Measurements from ENCODE around the gene DNLZ.

Gene DNLZ

DNA sequence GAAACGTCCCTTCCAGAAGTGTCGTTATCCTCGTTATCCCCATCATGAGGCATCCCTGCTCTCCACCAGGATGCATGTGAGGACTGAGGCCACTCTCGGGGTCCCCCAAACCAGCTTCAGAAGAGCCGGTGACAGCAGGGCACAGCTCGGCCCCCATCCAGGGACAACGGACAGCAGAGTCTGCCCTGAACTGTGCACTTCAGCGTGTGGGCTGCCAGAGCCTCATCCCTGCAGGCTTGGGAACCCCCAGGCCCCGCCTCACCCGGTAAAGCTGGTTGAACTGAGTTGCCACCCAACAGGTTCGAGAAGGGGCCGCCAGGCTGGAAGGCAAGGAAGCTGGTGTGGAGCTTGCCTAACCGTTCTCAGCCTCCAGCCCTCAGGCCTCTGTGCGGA is 10.6 kb upstream of the DNLZ start:
- DNase-seq = no peak

DNA sequence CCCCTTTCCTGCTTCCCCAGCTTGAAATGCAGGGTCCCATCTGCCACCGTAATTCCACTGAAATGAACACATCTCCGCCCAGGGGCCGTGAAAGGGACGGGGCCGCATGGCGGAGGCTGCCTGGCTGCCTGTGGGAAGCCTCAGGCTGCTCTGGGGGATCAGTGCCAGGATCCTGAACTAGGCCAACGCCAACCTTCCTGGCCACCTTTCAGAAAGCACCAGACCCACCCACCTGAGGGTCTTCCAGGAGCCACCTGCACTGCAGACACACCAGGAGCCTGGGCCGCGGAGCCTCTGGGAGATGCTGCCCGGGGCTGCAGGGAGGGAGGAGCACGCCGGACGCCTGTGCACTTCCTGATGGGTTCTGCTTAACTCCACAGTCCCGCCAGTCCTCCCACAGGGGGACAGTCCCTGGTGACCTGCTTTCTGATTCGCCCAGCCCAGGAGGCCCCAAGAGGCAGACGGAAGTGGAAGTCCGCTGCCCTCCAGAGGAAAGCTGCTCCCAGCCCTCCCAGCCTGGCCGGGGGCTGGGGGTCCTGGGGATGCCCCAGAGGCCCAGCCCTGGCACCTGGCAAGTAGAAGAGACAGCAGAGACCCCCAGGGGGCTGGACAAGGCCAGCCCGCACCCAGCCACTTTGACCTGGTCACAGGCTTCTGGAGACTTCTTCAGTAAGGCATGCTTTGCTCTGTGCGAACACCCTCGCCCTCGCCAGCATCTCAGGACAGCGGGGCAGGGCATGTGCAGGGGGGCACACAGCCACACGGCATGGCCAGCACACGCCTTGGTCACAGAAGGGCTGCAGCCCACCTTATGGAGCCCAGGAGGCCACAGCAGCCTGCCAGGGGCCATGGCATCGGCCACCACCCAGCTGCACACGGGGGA is 10.0 kb upstream of the DNLZ start, which contains the start of gene CARD9:
CARD9 (minus strand) TSS at position 370 of the 883 bp plus-strand sequence. CDS start 1,591 bp downstream, outside the sequence.
- peak; percentile 8 for DNase-seq

DNA sequence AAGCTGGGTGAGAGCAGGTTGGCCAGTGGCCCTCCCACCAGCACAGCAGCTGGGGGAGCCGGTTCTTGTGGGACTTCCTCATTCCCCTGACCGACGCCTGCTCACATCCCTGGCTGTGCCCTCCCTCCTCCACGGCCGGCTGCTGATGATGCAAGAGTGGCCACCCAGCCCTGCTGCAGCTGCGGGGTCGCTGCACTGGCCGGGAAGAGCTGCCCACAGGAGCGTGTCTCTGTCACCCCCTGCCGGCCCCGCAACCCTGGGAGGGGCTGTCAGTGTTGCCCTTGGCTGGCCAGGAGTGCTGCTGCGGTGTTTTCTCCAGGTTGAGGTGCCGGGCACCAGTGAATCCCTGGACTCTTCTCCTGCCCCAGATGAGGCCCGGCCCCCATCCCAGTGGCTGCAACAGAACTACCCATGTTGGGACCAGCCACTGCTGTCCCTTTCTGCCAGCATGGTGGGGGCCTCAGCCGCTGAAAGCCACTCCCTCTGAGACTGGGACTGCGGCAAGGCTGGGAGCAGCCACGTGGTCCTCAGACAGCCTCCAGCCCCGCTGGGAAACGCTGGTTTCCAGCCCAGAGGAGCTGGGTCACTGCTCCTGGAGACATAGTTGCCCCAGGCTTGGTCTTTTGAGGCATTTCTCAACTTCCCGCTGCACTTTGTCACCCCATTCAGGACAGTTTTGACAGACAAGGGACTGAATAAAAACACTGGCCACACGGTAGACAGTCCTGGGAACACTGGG is 9.2 kb upstream of the DNLZ start:
- DNase-seq = no peak

DNA sequence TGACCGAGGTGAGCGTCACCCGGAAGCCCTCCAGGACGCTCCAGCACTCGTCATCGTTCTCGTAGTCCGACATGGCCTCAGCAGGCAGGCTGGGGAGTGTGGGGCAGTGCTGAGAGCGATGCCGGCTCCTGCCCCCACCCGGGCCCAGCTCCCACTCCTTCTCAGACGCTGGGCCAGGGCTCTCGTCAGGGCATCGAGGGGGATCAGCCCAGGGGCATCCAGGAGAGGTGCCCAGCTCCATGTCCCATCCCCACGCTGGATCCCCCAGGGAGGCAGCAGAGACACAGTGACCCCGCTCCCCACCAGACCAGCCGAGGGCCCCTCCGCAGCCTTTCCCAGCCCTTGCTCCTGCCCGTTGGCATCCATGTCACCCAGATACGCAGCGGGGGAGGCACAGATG is 8.5 kb upstream of the DNLZ start:
- no peak for DNase-seq

DNA sequence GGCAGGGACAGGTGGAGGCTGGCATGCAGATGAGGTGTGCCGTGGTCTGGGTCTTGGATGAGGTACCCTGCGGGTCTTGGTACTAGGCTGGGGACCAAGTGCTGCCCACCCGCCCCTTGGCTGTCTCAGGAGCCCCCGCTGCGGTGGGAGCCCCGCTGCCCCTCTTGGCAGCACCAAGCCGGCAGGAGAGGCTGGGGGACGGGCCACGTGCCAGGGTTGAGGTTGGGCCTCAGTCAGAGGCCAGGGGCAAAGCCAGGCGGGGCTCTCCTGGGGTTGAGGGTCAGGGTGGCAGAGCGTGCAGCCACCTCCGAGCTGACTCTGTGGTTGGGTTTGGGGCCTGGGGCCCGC is 8.0 kb upstream of the DNLZ start:
- DNase-seq = no peak

DNA sequence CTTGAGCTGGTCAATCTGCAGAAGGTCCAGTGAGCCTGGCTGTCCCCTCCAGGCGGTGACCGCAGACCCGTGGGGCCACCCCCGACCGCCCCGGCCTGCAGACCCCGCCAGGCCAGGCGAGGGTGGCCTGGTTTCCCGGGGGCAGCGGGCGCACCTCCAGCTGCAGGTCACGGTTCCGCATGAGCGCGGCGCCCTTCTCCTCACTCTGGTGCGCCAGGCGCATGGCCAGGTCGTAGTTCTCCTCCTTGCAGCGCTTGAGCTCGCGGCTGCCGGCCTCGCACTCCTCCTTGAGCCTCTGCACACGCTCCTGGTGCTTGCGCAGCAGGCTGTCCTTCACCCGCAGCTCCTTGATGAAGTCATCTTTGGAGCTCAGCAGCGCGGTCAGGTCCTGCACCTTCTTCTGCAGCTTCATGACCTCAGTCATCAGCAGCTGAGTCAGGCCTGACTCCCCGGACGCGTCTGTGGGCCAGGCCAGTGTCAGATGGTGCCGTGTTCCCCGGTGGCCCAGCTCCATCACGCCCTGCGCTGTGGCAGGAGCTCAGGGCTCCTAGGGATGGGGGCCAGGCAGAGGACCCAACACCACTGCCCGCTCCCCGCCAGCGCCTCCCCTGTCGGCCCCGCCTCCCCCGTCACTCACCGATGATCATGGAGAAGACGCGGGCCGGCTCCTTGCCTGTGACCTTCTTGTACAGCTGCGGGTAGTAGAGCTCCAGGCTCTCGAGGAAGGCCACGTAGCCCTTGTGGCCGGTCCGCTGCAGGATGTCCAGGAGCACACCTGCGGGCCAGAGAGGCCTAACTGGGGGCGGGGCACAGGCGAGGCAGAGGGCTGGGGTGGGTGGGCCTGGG is 7.4 kb upstream of the DNLZ start:
- DNase-seq = no peak

DNA sequence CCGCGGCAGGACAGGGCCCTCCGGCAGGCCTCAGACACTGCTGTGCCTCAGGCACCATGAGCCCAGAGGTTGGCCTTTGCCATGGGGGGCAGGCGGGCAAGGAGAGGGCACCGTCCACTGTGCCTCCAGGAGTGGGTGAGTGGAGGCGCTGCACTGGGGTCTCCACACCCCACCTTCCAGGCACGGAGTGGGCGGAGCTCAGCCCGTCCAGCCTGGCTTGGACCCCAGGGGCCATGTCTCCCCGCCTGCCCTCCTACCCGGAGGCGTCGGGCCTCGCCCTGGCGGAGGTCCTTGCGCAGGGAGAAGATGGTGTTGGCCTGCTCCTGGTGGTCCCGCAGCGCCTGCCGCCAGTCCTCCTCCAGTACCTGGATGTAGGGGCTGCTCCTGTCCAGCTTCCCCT is 6.5 kb upstream of the DNLZ start:
- DNase-seq = no peak

DNA sequence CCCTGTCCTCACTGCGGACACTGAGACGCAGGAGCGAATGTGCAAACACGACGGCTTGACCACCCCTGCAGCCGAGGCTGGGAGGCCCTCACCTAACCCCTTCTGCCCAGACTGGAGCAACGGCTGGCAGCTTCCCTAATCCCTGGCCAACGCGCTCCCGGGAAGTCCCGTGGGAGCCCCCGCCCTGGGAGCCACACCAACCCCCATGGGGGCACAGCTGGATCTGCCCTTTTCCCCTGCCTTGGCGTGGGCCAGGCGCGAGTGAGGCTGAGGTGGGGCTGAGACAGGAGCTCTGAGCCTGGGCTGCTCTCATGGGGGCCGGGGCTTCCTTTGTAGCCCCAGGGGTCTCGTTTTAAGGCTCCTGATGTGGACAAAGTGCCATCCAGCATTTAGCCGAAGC is 4.6 kb upstream of the DNLZ start:
- no peak for DNase-seq

DNA sequence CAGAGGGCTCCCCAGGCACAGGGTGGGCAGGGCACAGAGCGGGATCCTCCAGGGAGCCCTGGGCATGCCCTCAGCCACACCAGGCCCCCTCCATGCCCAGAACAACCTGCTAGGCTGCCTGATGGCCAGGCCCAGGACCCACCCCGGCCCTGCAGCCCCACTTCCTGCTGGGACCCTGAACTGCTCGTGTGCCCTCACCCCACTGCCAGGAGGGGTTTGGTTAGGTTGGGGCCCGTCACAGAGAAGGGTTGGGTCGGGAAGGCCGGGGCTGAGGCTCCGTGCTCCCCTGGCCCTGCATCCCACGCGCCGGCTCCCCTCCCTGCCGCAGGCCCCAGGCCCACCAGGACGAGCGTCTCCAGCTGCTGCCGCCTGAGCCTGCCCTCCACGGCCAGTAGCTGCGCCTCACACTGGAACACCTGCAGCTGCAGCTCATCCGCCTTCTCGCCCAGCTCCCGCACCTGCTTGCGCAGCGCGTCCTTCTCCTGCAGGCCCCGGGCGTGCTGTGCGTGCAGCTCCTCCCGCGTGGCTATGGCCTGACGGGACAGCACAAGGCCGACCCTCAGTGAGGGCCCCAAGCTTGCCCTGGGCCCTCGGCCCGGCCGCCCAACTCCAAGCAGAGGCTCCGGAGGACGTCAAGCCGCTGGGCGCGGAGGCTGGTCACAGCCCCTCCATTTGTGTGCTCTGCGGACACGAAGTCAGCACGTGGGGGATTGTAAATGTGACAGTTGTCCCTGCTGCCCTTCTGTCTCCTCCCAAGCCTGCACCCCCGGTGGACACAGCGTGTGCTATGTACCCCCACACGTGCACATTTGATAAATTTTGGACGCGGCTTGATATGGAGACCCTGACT is 4.0 kb upstream of the DNLZ start:
- DNase-seq = no peak

DNA sequence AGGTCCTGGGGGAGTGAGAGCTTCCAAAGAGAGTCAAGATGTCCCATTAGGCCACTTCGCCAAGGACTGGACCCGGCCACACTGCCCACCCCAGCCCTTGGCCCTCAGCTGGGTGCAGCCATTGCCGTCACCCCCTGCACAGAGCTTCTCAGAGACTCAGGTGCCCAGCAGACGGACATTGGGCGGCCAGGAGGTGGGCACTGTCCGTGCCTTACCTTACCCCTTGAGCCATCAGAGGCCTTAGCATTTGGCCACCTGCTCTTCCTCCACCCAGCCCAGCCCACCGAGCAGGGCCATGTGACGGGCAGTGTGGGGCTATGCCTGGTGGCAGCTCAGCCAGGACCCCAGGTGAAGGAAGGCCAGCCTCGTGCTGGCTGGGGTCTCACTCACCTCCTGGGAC is 3.3 kb upstream of the DNLZ start:
- no peak for DNase-seq

DNA sequence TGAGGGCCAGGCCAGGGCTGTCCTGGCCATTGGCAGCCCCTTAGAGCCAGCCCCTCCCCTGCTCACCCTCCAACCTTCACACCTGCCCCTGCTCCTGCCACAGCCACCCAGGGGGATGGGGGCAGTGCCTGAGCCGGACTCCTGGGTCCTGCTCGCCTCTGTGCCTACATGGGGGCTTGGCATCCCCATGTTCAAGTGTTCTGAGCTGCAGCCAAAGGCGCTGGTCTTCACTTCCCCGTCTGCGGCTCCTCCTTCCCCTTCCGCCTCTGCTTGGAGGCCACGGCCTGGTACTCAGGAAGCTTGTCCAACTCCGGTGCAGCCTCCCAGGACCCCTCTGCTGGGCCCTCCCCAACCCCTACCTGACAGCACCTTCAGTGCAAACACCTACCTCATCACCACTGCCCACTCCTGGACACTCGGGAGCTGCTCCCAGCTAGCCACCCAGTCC is 2.3 kb upstream of the DNLZ start:
- no peak for DNase-seq

DNA sequence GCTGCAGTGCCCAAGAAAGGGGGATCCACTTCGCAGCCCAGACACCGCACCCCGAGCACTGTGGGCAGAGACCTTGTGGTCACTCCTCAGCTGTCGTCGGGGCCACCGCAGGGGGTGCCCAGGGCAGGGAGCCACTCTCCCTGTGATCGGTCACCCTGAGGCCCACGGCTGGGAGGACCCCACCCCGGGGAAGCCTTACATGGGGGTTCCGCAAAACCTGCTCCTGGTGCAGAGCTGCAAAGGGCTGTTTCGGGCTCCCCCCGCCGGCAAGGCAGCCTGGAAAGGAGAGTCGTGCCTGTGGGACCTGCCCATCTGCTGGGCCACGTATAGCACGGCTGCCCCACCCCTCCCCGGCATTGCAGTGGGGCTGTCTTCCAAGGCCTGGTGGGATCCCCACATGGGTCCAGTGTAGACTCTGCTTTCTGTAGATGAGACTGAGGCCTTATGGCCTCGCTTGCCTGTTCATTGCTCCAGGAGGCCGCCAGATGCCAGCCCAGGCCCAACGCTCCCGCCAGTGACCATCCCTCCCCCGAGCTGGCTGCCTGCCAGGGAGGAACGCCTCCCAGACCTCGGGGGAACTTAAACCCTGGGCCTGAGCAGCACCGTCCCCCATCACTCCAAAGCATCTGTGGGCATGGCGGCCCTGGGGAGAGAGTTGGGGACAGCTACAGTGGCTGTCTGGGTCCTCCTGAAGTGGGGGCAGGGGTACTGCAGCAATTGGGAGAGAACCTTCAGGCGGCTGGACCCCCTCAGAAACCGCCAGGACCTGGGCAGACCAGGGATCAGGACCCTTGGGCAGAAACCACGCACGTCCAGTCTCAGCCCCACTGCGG is 1.6 kb upstream of the DNLZ start:
- DNase-seq = no peak

DNA sequence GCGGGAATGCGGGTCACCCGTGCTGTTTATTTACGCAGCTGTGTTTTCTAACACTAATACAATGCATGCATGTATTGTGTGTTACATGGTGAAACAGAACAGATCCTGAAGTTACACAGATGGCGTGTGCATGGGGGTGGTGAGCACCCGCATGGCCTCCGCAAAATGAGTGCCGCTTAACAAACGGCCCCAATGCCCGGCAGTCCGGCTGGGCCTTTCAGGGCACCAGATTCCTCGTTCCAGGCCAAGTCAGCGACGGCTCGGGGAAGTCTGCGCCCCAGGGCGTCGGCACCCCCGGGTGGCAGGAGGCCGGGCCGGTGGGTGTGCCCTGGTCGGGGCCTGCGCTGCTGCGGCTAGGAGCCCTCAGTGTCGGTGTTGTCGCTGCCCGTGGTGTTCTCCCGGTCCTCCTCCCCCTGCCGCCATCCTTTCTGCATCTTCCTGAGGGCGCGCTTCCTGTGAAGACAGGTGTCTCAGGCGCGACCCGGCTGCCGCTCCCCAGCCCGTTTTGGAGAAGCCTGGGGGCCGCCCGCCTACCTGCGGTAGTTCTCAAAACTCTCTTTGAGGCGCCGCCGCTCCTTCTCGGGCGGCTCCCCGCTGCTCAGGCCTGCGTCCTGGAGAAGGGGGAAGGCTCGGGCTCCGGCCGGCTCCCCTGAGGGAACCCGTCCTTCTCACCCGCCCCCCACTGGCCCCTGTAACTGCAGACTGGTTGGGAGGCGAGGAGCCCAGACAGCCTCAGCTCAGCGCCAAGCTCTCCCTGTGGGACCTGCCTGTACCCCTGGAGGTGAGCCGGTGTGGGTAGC is 605 bp upstream of the DNLZ start:
- DNase-seq = no peak

DNA sequence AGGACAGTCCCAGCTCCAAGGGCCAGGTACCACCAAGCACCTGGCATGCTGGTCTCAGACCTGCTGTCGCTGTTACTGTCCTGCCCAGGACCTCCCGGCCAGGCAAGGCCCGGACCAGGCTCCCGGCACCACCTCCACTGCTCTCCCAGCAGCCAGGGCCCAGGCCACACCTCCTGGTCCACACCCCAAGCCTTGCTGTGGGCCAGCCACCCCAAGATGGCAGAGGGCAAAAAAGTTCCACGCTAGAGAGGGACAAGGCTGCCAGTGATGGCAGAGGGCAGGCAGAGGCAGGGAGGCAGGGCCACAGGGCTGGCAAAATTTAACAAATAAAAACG is 1.1 kb downstream of the DNLZ start:
- DNase-seq = no peak

DNA sequence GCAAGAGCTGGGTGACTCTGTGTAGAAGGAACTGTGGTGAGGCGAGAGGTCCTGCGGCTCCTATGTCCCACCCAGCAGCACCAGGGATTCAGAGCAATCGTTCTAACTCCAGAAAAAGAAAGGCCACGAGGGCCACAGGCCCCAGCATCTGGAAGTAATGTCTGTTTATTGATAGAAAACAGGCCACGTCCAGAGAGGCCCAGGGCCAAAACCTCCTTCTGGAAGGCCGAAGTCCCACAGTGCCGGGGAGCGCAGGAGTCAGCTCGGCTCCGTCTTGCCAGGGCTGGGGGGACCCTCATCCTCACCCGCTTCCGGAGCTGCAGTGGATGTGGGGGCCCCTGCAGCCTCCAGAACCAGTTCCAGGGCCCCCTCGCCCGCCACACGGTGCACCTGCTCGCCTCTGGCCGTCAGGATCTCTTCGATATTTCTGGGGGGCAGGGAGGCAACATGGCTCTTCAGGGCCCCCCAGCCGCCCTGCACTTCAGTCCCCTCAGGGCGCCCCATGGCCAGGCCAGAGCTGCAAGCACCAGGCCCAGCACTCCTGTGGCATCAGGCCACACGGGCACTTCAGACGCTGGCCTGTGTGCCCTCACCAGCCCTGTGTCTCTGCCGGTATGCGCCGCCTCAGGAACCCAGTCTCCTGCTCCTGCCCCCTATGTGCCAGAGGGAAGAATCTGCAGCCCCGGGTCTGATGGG is 1.6 kb downstream of the DNLZ start:
- DNase-seq = no peak

DNA sequence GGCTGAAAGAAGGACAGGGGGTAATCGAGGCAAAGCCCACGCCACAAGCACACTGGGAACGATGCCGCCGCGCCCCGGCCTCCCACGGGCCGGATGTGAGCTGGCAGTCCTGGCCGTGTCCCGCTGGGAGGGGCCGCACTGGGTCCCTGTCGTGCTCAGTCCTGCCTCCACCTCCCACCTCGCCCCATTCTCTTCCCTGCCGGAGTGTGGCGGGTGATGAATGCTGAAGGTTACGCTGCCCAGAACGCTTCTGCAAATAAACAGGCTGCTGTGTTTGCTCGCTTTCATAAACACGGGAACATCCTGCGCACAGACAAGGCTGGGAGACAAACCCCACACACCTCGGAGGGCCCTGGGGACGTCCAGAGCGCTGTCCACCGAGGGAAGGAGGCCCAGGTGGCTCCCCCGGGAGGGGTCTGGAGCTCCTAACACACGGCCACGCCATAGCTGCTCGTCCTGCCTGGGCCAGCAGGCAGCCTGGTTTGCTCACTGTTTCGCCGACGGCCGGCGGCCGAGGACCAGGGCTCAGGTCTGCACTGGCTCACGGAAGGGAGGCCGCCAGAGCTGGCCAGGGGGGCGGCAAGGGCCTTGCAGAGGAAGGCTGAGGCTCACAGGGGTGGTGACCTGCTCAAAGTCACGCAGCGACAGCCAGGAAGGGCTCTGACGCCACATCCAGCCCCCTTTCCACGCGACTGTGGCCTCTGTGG is 2.3 kb downstream of the DNLZ start:
- no peak for DNase-seq

DNA sequence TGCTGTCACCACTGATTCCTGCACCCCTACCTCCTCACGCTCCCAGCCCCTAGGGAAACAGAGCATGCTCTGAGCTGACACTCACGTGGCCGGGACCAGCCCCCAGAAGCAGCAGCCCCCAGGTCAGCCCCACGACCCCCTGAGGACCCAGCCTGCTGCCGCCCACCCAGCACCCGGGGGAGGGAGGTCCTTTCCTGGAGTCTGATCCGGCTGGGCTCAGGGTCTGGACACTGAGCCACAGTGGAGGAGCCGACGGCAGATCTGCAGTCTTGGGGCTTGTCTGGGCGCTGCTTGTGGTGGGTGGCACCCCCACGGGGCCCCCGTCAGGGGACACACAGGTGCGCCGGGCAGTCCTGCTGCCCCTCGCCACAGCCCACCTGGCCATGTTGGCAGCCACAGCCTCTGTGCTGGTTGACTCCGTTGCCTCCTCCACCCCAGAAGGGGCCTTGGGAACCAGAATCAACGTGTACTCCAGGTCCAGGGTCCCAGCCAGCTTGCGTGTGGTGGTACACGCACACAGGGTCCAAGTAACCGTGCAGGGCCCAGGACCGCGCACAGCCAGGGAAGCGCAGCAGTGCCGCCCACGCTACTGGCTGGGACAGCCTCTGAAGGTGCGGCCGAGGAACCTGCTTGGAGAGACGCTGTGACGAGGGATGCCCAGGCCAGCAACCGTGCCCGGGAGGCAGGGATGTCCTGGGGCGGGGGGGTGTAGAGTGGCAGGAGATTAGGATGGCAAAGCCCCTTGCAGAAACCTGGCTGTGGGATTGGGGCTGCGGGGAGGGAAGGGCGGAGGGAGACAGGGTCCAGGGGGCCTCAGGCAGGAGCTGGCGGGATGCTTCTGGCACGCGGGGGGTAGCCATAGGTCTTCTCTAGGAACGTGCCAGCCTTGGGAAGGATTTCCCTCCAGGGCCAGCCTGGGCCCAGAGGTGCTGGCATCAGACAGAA is 3.5 kb downstream of the DNLZ start:
- DNase-seq = no peak

DNA sequence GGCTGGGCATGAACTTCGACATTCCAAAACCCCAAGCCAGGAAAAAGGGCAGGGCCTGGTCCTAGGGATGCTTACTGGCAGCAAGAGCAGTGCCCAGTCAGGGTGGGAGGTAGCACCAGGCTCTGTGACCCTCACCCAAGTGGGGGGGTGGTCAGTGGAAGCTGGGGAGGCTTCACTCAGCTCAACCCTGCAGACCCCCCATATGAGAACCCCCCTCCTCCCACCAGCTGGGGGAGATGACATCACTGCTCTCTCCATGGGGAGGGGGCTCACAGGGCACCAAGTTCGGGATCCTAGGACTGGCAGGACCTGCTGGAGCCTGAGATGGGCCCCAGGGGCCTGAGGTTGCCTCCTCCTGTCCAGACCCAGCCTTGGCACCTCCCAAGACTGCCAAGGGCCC is 4.7 kb downstream of the DNLZ start:
- DNase-seq = no peak
